Kidney tubule cell (primary cell): Measurements from ENCODE around the gene GLTPD2.

Experiments used
- DNase-seq: peaks from one replicate; pipeline ENCODE4 v3.0.0-alpha.2; 2018; ENCODE audit warnings: low spot score

Gene GLTPD2

DNA sequence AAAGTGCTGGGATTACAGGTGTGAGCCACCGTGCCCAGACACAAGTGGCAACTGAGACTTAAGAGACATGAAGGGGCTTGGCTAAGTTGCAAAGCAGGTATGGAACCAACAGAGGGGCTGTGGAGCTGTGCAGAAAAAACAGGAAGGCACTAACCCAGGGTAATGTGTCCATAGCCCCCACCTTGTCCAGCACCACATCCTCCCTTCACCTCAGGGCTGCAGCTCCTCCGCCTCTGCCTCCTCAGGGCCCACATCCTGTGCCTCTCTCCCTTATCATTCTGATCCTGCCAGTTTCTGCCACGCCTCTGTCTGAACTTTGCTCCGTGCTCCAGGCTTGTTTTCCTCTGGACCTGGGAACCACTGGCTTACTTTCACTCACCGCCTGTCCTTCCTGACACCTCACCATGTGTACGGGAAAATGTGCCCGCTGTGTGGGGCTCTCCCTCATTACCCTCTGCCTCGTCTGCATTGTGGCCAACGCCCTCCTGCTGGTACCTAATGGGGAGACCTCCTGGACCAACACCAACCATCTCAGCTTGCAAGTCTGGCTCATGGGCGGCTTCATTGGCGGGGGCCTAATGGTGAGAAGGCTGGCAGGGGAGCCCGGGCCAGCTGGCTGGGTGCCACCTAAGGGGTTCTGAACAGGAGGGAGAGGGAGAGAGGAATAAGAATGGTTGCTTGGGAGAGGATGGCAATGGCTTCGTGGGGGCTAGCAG lies 17.1 kb upstream of the GLTPD2 start, which contains the start of gene TM4SF5:
TSS of gene TM4SF5 (plus strand) at position 368 of the 716 bp plus-strand sequence. CDS start at position 405, 37 bp downstream.
- DNase-seq, result peak; percentile 7

GRCh38 chr17:4772235-4772613 lies 16.5 kb upstream of the GLTPD2 start:
- no peak for DNase-seq

DNA sequence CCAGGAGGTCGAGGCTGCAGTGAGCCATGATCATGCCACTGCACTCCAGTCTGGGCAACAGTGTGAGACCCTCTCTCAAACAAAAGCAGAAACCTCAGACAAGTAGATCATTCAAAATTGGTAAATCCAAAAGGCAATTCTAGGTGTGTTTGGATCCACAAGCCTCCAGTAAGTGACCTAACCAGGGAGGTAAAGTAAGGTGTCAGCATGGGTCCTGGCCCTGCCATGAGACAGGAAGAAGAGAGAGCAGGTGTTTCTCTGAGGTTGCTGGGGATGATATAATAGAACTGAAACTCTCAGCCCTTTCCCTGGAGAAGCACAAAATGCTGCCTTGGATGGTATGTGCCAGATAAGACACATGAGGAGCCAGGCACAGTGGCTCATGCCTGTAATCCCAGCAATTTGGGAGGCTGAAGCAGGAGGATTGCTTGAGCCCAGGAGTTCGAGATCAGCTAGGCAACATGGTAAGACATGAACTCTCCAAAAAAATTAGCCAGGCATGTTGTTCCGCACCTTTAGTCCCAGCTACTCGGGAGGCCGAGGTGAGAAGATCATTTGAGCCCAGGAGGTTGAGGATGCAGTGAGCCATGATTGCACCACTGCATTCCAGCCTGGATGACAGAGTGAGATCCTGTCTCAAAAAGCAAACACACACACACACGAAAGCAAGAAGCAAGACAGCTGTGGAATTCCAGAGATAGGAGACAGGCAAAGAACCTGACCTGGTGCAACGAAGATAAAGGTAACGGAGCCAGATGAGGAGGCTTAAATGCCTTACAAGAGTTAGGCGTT lies 10.6 kb upstream of the GLTPD2 start:
- peak; percentile 65 for DNase-seq

DNA sequence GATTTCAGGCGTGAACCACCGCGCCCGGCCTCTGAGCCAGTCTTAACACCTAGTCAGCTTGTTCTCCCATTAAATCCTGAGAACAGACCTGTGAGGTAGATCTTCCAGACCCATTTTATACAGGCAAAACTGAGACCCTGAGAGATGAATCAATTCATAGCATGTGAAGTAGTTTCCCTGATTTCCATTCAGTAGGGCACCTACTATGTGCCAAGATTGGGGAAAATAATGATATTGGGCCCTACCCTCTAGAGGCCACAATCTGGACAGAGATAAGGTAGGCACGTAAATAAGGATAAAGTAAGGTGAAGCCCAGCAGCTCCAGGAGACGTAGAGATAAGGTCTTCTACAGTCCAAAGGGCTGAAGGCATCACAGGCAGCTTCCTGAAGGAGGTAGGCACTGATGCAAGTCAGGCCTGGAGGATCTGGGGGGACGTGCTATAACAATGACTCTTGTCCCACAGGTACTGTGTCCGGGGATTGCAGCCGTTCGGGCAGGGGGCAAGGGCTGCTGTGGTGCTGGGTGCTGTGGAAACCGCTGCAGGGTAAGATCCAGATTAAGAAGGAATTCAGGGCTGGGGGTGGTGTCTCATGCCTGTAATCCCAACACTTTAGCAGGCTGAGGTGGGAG lies 8.3 kb upstream of the GLTPD2 start:
- DNase-seq, result no peak

DNA sequence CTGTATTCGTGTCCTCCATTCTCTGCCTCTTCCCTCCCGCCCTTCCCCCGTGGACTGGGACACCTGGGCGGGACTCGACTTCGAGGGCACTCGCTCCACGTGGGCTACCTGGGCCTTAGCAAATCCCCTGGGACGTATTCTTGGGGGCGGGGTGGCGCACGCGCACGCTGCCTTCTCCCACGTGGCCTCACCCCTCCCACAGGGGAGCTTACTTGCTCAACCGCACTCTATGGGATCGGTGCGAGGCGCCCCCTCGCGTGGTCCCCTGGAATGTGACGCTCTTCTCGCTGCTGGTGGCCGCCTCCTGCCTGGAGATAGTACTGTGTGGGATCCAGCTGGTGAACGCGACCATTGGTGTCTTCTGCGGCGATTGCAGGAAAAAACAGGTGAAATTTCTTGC lies 6.1 kb upstream of the GLTPD2 start:
- DNase-seq, result no peak

- DNase-seq, result no peak
Measured at GRCh38 chr17:4785311-4786105, 3.3 kb upstream of the GLTPD2 start.

- DNase-seq, result no peak
Measured at GRCh38 chr17:4786106-4786511, 2.7 kb upstream of the GLTPD2 start, which contains the start of gene VMO1. TSS of gene VMO1 (minus strand) at chr17:4786364. CDS start at chr17:4786352, 12 bp downstream.

DNA sequence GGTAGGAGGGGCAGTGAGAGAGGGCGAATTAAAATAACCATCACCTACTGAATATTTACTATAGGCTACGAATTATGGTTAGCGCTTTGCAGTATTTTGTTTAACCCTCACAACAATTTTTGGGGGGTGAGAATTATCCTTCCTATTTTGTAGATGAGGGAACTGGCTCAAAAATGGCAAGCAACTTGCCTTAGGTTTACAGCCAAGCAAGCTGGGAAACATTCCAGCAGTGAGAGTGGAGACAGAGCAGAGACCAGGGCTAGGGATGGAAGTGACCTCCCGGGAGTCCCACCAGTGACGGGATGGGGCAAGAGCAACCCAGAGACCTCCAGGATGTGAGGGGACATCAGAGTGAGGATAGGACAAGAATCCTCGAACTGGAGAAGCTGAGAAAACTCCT lies 2.2 kb upstream of the GLTPD2 start:
- DNase-seq, result no peak

- DNase-seq, result no peak
Measured at GRCh38 chr17:4788159-4788806, 481 bp upstream of the GLTPD2 start.

DNA sequence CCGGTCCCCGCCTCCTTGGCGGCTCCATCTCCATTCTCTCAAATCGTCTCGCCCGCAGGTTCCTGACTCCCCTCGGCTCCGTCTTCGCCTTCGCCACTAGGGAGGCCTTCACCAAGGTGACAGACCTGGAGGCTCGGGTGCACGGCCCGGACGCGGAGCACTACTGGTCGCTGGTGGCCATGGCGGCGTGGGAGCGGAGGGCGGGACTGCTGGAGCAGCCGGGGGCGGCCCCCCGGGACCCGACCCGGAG lies 862 bp downstream of the GLTPD2 start:
- no peak for DNase-seq

DNA sequence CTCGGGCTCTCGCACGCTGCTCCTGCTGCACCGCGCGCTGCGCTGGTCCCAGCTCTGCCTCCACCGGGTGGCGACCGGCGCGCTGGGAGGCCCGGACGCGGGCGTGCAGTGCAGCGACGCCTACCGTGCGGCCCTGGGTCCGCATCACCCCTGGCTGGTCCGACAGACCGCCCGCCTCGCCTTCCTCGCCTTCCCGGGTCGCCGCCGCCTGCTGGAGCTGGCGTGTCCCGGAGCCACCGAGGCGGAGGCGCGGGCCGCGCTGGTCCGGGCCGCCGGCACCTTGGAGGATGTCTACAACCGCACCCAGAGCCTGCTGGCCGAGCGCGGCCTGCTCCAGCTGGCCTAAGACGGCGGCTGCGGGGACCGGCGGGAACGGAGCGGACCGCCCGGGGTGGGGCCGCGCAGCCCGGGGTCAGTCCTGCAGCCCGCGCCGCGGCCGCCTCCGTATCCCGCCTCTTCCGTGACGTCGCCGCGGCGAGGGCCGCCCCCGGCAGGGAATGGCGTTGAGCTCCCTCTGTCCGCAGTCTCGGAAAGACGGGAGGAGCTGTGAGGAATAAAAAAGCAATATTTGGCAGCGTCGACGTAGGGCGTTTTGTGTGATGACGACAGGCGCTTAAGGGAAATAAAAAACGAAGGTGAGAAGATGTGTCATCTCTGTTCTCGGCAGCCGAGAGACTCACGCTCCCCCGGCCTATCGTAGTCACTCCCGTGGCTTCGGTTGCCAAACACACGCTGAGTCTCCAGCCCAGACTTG lies 1.4 kb downstream of the GLTPD2 start:
- peak; percentile 88 for DNase-seq

DNA sequence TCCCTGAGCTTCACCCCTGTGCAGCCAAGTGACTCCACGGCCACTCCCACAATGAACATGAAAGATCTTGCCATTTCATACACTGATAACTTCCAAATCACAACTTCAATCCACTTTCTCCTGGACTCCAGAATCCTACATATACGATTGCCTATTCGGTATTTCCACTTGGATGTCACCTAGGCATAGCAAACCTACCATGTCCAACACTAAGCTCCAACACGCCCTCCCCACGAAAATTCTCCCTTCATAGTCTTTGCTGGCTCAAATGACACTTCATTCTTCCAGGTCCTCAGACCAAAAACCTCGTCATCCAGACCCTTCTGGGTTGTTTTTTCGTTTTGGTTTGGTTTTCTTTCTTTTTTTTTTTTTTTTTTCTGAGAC lies 1.9 kb downstream of the GLTPD2 start:
- no peak for DNase-seq

DNA sequence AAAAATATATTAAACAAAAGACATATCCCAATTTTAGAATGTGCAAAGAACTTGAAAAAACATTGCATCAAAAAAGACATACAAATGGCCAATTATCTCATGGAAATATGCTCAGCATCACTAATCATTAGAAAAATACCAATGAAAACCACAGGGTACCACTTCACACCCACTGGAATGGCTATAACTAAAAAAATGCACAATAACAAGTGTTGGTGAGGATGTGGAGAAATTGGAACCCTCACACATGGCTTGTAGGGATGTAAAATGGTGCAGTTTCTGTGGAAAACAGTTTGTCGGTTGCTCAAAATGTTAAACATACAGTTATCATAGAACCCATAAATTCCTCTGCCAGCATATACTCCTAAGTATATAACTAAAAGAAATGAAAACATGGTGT lies 6.4 kb downstream of the GLTPD2 start:
- no peak for DNase-seq

DNA sequence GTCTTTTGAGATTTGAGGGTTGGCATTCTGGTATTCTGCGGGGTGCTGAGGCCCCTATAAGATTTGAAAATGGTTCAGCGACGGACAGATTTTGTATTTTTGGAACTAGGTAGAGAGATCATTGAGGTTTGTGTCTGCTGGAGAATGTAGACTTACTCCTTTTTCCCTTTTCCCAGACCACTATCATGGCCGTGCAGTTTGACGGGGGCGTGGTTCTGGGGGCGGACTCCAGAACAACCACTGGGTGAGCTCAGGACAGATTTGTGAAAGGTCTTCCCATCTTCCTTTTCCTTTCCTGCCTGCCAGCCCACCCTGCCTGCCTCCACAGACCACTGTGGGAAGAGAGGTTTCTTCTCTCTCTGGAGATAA lies 7.8 kb downstream of the GLTPD2 start:
- DNase-seq, result peak; percentile 42

- peak; percentile 75 for DNase-seq
Measured at GRCh38 chr17:4800462-4801196, 11.9 kb downstream of the GLTPD2 start.

DNA sequence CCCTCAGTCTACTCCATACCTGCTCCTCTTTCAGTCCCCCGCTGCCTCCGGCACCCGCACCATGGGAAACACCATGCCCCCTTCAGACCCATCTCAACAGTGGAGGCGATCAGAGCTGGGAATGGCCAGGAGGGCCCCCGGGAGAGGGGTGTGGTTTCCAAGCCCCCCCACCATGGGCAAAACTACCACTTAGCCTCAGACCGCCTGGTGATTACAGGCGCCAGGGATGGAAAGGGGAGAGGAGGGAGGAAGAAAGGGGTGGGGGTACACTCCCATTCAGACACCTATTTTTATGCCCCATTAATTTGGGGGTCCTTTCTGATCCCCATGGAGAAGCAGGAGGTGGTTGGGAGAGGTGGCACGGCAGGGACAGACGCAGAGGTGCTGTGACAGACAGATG lies 13.5 kb downstream of the GLTPD2 start, which contains the start of gene C17orf114:
TSS of gene C17orf114 (minus strand) at position 101 of the 400 bp plus-strand sequence.
- no peak for DNase-seq

GRCh38 chr17:4806456-4806776 lies 17.7 kb downstream of the GLTPD2 start:
- DNase-seq, result peak; percentile 38

DNA sequence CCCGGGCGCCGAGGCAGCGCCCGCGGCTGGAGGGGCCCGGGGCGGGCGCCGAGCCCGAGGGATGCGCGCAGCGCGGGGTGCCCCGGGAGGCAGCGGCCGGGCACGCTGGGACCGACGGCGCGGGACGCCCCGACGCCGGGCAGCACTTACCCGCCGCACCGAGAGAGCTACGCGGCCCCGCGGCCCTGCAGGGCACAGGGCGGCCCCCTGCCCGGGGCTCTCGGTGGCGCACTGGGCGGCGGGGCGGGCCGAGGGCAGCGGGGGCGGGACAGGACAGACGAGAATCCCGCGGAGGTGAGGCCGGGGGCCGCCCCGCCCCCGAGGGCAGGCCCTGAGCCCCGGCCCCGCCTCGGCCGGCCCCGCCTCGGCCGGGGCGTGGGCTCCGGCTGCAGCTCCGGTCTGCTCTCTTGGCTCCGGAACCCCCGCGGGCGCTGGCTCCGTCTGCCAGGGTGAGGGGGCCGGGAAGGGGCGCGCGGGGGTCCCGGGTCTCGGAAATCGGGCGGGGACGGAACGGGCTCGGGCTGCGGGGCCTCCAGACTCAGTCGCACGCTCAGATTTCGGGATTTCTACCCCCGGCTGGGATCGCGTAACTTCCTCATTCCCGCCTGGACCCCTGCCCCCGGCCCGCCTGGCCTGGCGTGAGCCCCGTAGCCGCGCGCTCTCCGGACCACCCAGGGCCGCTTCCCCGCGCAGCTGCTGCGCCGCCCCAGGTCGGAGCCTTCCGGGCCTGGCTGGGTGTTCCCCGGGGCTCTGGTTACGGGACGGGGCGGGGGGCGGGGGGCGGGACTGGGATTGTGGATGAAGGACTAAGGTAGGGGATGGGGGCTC lies 18.2 kb downstream of the GLTPD2 start, which contains the start of gene PLD2:
TSS of gene PLD2 (plus strand) at position 376 of the 828 bp plus-strand sequence. CDS start 621 bp downstream, outside the sequence.
- peak; percentile 86 for DNase-seq

- no peak for DNase-seq
Measured at GRCh38 chr17:4807605-4808377, 19.0 kb downstream of the GLTPD2 start.
